Stimulated activated naive CD8-positive, alpha-beta T cell treated with anti-CD3 and anti-CD28 coated beads, Interleukin-15, Interleukin-2, amounts not matched to agents 100 ng/mL and 50 ng/mL, for 24 hours (primary cell): ENCODE data around the gene PEAR1.

Experiments
- H3K27ac Mint-ChIP-seq: one replicate; pipeline ENCODE4 v1.8.0; 2021; ENCODE audit warnings: mild to moderate bottlenecking, mixed read lengths
- H3K27me3 Mint-ChIP-seq: one replicate; pipeline ENCODE4 v1.8.0; 2021; ENCODE audit warnings: mixed read lengths
- H3K36me3 Mint-ChIP-seq: one replicate; pipeline ENCODE4 v1.8.0; 2021; ENCODE audit warnings: low read depth, mixed read lengths
- H3K4me1 Mint-ChIP-seq: one replicate; pipeline ENCODE4 v1.8.0; 2021; ENCODE audit warnings: low read depth, mixed read lengths
- H3K4me3 Mint-ChIP-seq: one replicate; pipeline ENCODE4 v1.8.0; 2021; ENCODE audit warnings: mild to moderate bottlenecking, mixed read lengths
- H3K9me3 Mint-ChIP-seq: one replicate; pipeline ENCODE4 v1.8.0; 2021; ENCODE audit warnings: mixed read lengths

Gene PEAR1

DNA sequence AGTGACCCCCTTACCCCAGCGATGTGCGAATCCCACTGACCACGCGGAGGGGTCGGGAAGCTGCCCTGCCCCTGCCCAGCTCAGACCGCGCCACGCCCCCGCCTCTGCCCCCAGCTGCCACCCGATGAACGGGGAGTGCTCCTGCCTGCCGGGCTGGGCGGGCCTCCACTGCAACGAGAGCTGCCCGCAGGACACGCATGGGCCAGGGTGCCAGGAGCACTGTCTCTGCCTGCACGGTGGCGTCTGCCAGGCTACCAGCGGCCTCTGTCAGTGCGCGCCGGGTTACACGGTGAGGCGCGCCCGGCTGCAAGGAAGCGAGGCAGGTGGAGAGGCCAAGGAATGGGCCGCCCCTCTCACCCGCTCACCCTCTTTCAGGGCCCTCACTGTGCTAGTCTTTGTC lies 15.0 kb downstream of the PEAR1 start:
- Mint-ChIP-seq H3K27ac (no peak overlapping the region), H3K9me3 (no peaks in the 10 kb centered on the region), H3K4me3 (no peak overlapping the region), H3K4me1 (no peaks in the 10 kb centered on the region), H3K36me3 (no peaks in the 10 kb centered on the region), H3K27me3 (peaks cover 15% of the 10 kb centered on the region)

DNA sequence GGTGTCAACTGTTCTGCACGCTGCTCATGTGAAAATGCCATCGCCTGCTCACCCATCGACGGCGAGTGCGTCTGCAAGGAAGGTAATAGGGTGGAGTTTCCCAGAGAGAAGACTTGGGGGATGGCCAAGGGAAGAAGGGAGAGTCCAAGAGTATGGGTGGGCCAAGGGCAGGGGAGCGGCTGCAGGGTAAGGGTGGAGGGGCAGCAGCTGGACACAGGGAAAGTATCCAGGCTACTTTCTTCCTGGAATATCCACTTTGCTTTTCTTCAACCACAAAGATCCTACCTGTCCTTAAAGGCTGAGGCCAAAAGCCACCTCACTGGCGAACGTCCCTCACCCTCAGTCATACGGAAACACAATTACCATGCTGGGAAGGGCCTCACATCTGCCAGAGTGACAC lies 15.4 kb downstream of the PEAR1 start:
- H3K36me3 Mint-ChIP-seq = no peaks in the 10 kb centered on the region
- no peaks in the 10 kb centered on the region for H3K9me3 Mint-ChIP-seq
- H3K4me3 Mint-ChIP-seq = no peak overlapping the region
- peaks cover 15% of the 10 kb centered on the region for H3K27me3 Mint-ChIP-seq
- no peak overlapping the region for H3K27ac Mint-ChIP-seq
- H3K4me1 Mint-ChIP-seq = no peaks in the 10 kb centered on the region

DNA sequence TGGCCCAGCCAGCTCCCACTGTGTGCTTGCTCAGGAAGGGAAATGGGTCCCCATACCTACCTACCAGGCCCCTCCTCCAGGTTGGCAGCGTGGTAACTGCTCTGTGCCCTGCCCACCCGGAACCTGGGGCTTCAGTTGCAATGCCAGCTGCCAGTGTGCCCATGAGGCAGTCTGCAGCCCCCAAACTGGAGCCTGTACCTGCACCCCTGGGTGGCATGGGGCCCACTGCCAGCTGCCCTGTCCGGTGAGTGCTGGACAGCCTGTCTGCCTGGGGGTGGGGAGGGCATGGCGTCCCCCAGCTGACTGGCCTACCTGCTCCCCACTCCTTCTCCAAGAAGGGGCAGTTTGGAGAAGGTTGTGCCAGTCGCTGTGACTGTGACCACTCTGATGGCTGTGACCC lies 16.2 kb downstream of the PEAR1 start:
- Mint-ChIP-seq H3K9me3 (no peaks in the 10 kb centered on the region), H3K27me3 (peaks cover 21% of the 10 kb centered on the region)

DNA sequence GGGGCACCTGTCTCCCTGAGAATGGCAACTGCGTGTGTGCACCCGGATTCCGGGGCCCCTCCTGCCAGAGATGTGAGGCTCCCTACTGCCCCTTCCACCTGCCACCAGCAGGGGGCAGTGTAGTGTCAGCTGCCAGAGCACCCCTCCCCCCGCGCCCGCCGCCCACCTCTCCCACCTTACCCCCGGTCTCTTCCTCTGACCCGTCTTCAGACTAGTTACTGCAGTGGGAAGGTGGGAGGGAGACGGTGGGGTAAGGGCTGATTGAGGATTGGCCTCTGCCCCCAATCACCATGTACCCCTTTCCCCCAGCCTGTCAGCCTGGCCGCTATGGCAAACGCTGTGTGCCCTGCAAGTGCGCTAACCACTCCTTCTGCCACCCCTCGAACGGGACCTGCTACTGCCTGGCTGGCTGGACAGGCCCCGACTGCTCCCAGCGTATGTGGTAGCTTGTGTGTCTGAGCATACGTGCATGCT lies 16.8 kb downstream of the PEAR1 start:
- Mint-ChIP-seq H3K4me1 (no peaks in the 10 kb centered on the region), H3K4me3 (no peak overlapping the region), H3K36me3 (no peaks in the 10 kb centered on the region), H3K27ac (no peak overlapping the region), H3K27me3 (peaks cover 28% of the 10 kb centered on the region), H3K9me3 (no peaks in the 10 kb centered on the region)

More for the DNA sequence above, 16.2 kb downstream of the PEAR1 start:
- H3K4me1 Mint-ChIP-seq = no peaks in the 10 kb centered on the region
- H3K36me3 Mint-ChIP-seq = no peaks in the 10 kb centered on the region
- H3K27ac Mint-ChIP-seq = no peak overlapping the region
- H3K4me3 Mint-ChIP-seq = no peak overlapping the region

DNA sequence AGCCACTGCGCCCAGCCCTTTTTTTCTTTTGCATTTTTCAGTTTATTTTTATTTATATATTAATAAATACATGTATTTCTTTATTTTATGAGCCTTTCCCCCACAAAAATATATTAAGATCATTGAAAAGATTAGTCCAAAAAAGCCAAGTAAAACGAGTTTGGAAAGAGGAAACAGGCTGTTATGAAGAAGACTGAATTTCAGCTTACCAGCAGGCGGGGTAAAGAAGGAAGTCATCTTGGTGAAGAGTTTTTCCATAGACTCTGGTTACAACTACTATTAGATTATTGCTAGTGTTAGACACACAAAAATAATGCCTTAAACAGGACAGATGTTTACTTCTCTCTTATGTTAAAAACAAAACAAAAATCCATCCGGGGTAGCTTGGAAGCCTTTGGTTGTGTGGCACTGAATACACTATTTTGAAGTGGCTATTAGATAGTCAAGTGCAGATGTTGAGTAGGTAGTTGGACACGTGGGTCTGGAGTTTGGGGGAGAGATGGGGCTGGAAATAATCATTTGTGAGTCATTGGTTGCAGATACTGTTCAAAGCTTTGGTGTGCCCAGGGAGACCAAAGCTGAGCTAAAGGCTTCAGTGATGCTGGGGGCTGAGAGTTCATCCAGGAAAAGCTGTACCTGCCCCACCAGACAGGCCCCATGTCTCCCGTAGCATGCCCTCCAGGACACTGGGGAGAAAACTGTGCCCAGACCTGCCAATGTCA lies 18.2 kb downstream of the PEAR1 start:
- Mint-ChIP-seq H3K4me1 (no peaks in the 10 kb centered on the region), H3K9me3 (no peaks in the 10 kb centered on the region), H3K4me3 (no peak overlapping the region), H3K36me3 (no peaks in the 10 kb centered on the region), H3K27me3 (peaks cover 34% of the 10 kb centered on the region), H3K27ac (no peak overlapping the region)

DNA sequence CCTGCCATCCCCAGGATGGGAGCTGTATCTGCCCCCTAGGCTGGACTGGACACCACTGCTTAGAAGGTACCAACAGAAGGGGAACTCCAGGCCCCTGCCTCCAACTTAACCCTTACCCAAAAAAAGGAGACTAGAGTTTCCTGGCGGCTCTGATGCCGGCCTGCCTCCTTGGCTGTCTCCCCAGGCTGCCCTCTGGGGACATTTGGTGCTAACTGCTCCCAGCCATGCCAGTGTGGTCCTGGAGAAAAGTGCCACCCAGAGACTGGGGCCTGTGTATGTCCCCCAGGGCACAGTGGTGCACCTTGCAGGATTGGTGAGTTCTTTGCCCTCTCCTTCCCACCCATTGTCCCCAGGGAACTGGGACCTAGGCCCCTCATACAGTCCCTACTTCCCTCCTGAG lies 18.8 kb downstream of the PEAR1 start:
- Mint-ChIP-seq H3K27ac (no peak overlapping the region), H3K4me3 (no peak overlapping the region), H3K4me1 (no peaks in the 10 kb centered on the region), H3K9me3 (no peaks in the 10 kb centered on the region), H3K27me3 (peaks cover 36% of the 10 kb centered on the region), H3K36me3 (no peaks in the 10 kb centered on the region)

DNA sequence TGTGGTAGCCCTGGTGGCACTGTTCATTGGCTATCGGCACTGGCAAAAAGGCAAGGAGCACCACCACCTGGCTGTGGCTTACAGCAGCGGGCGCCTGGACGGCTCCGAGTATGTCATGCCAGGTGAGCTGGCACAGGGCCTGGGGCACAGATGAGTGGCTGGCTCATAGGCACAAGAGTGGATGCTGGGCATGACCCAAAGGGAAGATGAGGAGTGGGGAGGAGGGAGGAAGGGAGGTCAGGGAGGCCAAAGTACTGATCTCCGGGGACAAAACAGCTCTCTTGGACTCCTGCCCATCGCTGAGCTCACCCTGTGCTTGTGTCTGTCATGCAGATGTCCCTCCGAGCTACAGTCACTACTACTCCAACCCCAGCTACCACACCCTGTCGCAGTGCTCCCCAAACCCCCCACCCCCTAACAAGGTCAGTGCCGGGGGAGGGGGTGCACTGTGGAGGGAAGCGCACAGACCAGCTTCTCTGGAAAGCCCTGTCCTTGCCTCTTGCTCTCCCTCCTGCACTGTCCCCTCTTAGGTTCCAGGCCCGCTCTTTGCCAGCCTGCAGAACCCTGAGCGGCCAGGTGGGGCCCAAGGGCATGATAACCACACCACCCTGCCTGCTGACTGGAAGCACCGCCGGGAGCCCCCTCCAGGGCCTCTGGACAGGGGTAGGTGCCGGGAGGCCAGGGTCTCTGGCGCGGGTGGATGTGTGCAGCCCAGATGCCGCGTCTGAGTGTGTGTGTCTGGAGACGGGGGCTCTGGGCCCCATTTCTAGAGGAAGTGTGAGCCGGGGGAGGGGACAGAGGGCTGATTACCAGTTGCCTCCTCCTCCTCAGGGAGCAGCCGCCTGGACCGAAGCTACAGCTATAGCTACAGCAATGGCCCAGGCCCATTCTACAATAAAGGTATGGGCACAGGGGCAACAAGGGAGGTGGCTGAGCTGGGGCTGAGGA lies 19.6 kb downstream of the PEAR1 start:
- no peaks in the 10 kb centered on the region for H3K9me3 Mint-ChIP-seq
- no peaks in the 10 kb centered on the region for H3K4me1 Mint-ChIP-seq
- no peak overlapping the region for H3K4me3 Mint-ChIP-seq
- peaks cover 39% of the 10 kb centered on the region for H3K27me3 Mint-ChIP-seq
- no peaks in the 10 kb centered on the region for H3K36me3 Mint-ChIP-seq
- H3K27ac Mint-ChIP-seq = no peak overlapping the region

DNA sequence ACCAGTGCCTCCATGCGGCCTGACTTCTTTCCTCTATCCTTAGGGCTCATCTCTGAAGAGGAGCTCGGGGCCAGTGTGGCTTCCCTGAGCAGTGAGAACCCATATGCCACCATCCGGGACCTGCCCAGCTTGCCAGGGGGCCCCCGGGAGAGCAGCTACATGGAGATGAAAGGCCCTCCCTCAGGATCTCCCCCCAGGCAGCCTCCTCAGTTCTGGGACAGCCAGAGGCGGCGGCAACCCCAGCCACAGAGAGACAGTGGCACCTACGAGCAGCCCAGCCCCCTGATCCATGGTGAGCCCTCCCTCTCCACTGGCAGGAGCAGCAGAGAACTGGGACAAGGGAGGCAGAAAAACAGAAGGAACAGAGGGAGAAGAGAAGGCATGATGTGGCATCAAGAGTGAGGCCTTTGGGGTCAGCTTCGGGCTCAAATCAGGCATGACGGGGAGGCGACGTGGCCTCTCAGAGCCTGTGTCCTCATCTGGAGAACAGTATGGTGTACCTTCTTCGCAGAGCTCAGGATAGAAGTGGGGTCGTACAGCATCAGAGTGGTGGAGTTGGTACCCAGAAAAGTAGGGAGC lies 20.4 kb downstream of the PEAR1 start:
- Mint-ChIP-seq H3K27me3 (peaks cover 47% of the 10 kb centered on the region), H3K4me3 (no peak overlapping the region), H3K4me1 (no peaks in the 10 kb centered on the region), H3K36me3 (no peaks in the 10 kb centered on the region), H3K27ac (no peak overlapping the region), H3K9me3 (no peaks in the 10 kb centered on the region)

DNA sequence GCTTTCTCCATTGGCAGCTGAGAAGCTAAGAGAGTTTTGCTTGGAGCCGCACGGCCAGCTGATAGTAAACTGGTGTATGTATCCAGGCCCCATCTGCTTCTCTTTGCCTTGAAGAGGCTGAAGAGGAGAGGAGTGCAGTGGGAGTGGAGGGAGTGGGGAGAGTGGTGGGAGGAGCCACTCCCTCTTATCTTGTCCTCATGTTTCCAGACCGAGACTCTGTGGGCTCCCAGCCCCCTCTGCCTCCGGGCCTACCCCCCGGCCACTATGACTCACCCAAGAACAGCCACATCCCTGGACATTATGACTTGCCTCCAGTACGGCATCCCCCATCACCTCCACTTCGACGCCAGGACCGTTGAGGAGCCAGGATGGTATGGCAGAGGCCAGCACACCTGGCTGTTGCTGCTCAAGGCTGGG lies 20.9 kb downstream of the PEAR1 start:
- peaks cover 51% of the 10 kb centered on the region for H3K27me3 Mint-ChIP-seq

DNA sequence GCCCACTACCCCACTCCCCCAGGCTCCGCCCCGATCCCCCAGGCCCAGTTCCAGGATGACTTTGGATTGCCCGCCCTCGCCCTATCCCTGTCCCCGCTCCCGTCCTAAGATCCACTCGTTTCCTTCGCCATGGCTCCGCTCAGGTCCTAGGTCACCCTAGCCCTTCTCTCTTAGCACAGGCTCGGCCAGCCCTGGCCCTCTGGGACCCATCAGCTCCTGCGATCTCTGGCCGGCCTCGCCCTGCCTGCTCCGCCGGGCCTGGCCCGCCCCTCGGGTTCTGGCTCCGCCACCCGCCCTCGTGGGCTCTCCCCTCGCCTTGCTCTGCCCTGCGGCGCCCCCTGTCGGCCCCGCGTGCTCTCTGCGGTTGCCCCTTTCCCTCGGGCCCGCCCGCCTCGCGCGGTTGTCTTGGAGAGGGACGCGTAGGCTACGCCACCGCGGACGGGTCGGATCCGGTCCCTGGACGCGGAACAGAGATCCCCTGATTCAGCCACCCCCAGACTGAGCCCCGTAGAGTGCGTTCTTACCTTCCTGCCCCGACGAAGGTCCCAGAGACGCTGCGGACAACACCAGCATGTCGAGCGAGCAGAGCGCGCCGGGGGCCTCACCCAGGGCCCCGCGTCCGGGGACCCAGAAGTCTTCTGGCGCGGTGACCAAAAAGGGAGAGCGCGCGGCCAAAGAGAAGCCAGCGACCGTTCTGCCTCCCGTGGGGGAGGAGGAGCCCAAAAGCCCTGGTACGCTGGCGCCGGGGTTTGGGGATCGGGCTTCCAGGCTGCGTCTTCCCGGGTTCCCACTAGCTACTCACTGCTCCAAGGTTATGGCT lies 26.9 kb downstream of the PEAR1 start, which contains the start of gene LRRC71:
Gene LRRC71, plus strand, starts transcription at position 400 of the 820 bp plus-strand sequence. Its CDS starts 172 bp downstream, at position 572.
- Mint-ChIP-seq H3K4me1 (peaks cover 9% of the 10 kb centered on the region), H3K27ac (no peak within 1 kb of the TSS), H3K27me3 (peaks cover 81% of the 10 kb centered on the region), H3K4me3 (no peak within 1 kb of the TSS), H3K36me3 (no peaks in the 10 kb centered on the region), H3K9me3 (no peaks in the 10 kb centered on the region)

More for the DNA sequence above, 20.9 kb downstream of the PEAR1 start:
- no peak overlapping the region for H3K4me3 Mint-ChIP-seq
- no peaks in the 10 kb centered on the region for H3K4me1 Mint-ChIP-seq
- H3K36me3 Mint-ChIP-seq = no peaks in the 10 kb centered on the region
- H3K27ac Mint-ChIP-seq = no peak overlapping the region
- no peaks in the 10 kb centered on the region for H3K9me3 Mint-ChIP-seq

DNA sequence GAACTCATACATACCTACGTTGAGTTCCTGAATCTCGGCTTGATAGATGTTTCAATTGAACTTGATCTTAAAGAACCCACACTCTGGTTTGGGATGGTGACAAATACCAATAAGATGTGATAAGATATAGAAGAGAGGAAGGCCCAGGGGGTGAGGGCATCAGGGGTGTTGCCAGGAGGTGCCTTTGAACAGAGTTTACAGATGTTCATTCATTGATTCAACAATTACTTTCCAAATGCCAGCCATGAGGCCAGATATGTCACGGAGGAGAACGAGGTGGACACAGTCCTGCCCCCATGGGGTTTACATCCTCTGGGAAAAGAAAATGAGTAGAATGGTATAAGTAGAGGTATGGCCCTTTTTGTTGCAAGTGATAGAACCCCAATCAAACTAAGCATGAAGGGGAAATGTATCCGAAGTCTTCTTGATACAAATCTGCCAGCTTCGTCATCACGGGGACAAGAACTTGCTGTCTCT lies 27.6 kb downstream of the PEAR1 start:
- H3K4me1 Mint-ChIP-seq = peaks cover 15% of the 10 kb centered on the region
- peaks cover 82% of the 10 kb centered on the region for H3K27me3 Mint-ChIP-seq
- no peaks in the 10 kb centered on the region for H3K9me3 Mint-ChIP-seq
- no peaks in the 10 kb centered on the region for H3K36me3 Mint-ChIP-seq
- no peak overlapping the region for H3K27ac Mint-ChIP-seq
- no peak overlapping the region for H3K4me3 Mint-ChIP-seq

DNA sequence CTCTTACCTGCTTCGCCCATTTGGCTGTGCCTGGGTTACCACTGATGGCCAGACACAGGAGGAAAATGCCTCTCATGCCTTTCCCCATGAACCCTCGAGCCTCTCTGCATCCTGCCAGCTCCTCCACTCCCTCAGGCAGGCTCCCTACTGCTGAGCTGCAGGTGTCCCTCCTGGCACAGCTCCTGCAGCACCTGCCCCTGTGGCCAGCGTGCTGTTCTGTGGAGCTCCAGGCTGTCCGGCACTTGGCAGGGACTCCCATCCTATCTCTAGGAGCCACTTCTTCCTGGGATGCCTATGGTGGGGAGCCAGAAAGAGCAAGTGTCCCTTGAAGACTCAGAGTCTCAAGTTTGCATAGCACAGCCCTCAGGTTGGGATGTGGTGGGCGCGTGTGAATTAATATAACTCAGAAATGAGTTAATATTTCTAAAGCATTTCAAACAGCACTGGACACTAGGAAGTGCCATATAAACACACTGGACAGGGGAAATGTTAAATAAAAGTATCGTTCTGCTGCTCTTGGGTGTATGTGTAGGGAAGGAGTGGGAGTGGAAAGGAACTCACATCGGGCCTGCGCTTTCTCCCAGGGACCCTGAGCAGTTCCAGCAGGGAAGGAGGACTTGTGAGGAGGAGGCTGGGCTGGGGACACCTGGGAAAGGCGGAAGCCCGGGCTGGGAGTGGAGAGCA lies 29.6 kb downstream of the PEAR1 start:
- no peak overlapping the region for H3K27ac Mint-ChIP-seq
- no peaks in the 10 kb centered on the region for H3K9me3 Mint-ChIP-seq
- no peak overlapping the region for H3K4me3 Mint-ChIP-seq
- H3K4me1 Mint-ChIP-seq = peaks cover 33% of the 10 kb centered on the region
- peaks cover 85% of the 10 kb centered on the region for H3K27me3 Mint-ChIP-seq
- H3K36me3 Mint-ChIP-seq = no peaks in the 10 kb centered on the region

DNA sequence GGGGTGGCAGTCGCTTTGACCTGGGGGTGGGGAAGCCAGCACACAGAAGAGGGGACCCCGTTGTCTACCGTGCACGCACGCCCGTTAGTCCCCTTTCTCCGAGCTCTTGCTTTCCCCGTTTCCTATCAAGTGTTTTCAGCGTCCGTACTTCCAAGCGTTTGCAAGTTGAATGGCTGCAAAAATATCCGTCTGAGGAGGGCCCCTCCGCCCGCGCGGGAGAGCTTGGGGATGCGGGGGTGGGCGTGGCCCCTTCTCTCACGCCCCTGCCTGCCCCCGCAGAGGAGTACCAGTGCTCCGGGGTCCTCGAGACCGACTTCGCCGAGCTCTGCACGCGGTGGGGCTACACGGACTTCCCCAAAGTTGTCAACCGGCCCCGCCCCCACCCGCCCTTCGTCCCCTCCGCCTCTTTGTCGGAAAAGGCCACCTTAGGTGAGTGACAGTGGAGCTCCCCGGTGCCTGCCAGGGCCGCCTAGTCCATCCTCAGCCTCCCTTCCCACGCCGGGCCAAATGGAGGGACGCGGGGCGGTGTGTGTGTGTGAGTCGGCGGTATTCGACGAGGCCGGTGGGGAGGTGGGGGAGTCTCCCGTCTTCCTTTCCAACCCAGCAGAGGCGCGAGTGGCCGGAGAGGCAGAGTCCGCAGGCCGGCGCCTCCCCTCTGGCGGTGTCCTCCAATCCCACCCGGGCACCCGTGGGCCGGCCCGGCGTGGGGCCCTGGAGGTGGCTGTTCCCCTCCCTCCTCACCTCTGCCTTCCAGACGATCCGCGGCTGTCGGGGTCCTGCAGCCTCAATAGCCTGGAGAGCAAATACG lies 30.4 kb downstream of the PEAR1 start:
- H3K27me3 Mint-ChIP-seq = peaks cover 85% of the 10 kb centered on the region
- H3K4me3 Mint-ChIP-seq = no peak overlapping the region
- H3K4me1 Mint-ChIP-seq = peaks cover 34% of the 10 kb centered on the region
- H3K27ac Mint-ChIP-seq = no peak overlapping the region
- H3K36me3 Mint-ChIP-seq = no peaks in the 10 kb centered on the region
- H3K9me3 Mint-ChIP-seq = no peaks in the 10 kb centered on the region
